OCI-M2 (cell line): ENCODE data around the gene TROAP.
"Not testable (repeated sequence)": the region's sequence is repeated elsewhere in the genome, so short reads cannot be mapped to it uniquely, and the experiment has no call there.

Experiments
- DNase-seq: peaks from one replicate; lab custom pipeline; 2025; ENCODE audit not compliant: unreplicated experiment; lab: John Stamatoyannopoulos, UW

The TROAP gene

GRCh38 chr12:49330032-49330619 is 7.1 kb downstream of the TROAP start:
- DNase-seq, result no peak

DNA sequence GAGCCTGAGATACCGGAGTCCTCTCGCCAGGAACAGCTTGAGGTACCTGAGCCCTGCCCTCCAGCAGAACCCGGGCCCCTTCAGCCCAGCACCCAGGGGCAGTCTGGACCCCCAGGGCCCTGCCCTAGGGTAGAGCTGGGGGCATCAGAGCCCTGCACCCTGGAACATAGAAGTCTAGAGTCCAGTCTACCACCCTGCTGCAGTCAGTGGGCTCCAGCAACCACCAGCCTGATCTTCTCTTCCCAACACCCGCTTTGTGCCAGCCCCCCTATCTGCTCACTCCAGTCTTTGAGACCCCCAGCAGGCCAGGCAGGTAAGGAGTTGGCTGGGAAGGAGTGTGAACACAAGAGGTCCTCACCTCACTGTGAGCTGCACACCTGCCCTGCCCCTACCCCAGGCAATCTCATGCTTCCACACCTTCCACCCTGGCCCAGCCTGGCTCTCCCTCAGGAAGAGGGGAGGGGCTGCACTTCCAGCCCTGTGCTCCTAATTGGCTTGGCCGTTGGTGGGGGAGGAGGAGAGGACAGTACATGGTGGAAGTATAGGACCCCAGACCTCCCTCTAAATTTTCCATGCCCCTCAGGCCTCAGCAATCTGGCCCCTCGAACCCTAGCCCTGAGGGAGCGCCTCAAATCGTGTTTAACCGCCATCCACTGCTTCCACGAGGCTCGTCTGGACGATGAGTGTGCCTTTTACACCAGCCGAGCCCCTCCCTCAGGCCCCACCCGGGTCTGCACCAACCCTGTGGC is 7.8 kb downstream of the TROAP start:
- no peak for DNase-seq

DNA sequence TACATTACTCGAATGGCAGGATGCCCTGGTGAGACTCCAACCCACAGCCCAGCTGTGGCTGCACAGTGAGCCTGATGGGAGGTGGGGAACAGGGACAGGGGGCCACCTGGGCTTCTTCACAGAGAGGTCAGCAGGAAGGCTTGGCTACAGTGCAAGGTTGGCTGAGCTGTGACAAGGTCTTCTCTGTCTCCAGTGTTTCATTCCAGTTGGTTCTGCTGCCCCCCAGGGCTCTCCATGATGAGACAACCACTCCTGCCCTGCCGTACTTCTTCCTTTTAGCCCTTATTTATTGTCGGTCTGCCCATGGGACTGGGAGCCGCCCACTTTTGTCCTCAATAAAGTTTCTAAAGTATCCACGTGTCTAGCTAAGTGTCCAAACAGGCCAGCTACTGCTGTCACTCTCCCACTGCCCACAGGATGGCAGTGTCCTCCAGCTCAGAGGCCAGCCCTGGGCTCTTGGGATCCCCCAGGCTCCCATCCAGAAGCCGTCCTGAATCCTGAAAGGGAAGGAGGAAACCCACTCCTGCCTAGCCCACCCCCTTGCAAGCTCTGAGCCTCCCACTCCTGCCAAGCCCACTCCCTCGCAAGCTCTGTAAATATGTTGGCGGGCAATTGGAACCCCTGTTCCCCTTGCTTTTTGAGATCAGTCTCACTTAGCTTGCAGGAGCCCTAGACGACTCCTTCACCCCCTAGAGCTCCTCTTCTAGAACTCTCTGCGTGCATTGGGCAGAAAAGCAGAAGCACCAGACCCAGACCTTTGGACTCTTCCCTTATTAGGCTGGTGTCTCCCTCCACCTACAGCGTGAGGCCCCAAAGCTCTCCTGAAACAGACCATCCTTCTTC is 8.5 kb downstream of the TROAP start:
- no peak for DNase-seq

DNA sequence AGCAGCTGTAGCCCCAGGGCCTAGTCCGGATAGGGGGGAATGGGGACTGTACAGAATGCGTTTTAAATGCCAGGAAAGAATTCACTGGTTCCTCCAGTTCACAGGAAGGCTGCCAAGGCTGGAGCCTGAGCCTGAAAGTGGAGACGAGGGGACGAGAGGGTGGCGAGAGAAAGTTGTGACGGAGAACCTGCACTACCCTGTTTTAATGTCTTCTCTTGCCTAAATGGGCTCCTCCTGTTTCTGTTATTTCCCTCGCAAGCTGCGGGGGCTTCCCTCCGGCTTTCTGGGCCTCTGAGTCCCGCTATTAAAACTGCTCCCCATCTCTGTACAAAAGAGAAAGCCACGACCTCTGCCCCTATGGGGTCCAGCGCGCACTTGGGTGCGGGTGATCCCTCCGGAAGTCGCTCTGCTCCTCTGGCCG is 9.4 kb downstream of the TROAP start:
- DNase-seq, result no peak

DNA sequence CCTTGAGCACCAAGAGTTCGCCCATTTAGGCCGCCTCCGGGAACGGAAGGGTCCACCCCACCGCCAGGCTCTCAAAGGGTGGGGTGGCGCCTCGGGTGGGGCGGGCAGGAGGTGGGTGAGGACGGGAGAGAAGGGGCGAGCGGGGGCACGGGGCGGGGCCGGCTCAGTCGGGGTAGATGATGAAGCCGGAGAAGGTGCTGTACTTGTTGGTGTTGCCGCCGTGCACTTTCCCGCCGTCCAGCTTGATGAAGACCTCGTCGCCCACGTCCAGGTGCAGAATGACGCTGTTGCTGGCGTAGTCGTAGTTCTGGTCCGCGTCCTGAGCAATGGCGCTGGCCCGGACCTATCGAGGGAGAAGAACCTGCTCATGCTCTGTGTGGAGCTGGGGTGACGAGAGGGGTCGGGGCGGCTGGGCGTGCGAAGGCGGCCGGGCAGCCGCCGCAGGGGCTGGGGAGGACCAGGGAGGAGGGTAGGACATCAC is 9.9 kb downstream of the TROAP start:
- DNase-seq, result no peak

- not testable (repeated sequence) for DNase-seq
Observed at GRCh38 chr12:49333778-49334177, 10.7 kb downstream of the TROAP start.

DNA sequence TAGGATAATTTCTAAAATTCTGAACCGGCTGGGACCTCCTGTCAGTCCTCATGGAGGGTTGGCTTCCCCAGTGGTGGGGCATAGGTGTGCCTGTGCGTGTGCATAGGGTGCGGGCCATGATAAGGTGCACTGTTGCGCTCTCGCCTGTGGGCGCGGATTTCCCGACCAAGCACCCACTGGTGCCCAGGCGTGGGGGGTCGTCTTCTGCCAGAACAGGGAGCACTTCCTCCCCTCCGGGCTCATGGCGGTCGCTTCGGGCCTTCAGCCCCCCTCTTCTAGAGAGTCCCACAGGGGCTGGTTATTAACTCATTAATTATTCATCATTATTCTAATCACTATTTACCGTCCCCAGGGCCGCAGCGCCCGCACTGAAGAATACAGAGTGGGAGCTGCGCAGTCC is 11.2 kb downstream of the TROAP start:
- no peak for DNase-seq

DNA sequence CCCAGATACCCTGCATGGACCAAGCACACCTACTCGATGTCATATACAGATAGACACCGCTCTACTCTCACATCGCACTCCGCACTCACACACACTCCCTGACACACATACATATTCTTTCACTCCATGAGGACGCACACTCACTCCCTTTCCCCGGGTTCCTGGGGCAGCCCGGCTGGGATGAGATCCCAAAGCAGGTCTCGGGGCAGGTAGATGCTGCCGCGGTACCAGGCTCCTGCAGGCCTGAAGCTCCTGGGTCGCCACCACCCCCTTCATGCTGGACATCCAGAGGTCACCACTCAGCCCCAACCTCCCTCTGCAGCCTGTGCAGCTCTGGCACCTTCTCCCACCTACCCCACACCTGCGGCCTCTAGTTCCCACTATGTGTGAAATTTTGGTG is 11.6 kb downstream of the TROAP start:
- no peak for DNase-seq

GRCh38 chr12:49335118-49335954 is 12.3 kb downstream of the TROAP start:
- DNase-seq, result no peak

DNA sequence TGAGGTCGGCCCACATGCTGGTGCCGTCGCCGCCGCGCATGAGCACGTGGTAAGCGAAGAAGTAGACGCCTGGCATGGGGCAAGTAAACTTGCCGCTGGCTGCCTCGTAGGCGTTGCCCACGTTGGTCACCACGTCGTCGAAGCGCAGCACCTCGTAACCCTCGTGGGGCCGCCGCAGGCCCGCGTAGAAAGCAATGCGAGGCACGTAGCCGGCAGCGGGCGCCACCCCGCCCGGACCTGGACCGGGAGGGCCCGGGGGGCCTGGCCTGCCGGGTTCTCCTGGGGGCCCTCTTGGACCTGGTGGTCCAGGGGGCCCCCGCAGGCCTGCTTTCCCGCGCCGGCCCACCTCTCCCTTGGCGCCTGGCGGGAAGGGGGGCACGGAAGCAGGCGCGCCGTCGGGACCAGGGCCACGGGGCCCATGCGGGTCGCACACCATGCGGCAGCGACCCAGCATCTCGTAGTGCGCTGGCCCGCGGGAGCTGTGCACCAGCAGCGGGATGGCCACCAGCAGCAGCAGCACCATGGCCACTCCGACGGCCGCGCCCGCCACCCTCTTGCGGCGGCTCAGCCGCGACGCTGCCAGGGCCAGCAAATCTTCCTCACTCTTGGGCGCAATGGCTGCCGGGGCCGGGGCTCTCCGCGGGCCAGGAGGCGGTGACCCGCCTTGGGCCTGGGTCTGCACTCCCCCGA is 13.0 kb downstream of the TROAP start:
- DNase-seq, result no peak

DNA sequence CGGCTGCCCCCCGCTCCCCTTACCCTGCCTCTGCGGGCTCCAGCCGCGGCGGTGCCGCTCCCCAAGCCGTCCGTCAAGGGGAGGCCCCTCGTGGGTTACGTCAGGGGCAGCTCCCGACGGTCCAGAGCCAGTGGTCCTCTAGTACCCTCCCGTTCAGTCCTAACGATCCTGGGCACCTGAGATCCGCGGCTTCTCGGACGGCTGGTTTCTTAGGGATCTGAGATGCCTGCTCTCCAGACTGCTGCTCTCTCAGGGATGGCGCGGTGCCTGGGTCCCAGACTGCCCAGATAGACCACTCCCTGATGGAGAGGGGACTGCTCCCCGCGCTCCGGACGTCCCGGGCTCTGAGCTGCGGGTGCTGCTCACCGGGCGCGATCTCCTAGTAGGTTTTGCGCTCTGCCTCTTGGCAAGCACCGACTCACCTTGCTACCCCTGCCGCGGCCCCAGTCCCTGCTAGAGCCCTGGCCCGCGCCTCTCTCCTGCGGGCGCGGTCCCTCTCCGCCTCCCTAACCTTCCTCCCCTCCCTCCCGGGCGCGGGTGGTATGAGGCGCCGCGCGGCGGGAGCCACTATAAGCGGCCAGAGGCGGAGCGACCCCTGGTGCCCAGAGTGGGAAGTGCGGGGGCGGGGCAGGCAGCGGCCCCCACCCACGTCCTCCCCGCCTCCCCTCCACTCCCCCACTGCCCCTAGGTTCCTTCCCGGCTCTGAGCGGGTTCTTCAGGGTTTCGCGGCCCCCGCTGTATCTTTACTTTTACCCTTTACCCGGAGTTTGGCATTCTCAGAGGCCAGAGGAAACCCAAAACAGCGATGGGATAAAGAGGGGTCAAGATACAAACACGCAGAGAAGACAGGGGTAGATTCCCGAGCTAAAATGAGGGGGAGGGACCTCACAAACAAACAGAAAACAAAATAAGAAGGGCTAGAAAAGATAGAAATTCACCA is 13.9 kb downstream of the TROAP start, which contains the start of gene C1QL4:
C1QL4 (minus strand) TSS at position 544 of the 940 bp plus-strand sequence. CDS start 711 bp downstream, outside the sequence.
- DNase-seq, result peak; percentile 42

GRCh38 chr12:49338830-49339463 is 15.9 kb downstream of the TROAP start:
- DNase-seq, result no peak

- no peak for DNase-seq
Observed at GRCh38 chr12:49339464-49339861, 16.4 kb downstream of the TROAP start.

- no peak for DNase-seq
Observed at GRCh38 chr12:49340095-49340870, 17.2 kb downstream of the TROAP start.

DNA sequence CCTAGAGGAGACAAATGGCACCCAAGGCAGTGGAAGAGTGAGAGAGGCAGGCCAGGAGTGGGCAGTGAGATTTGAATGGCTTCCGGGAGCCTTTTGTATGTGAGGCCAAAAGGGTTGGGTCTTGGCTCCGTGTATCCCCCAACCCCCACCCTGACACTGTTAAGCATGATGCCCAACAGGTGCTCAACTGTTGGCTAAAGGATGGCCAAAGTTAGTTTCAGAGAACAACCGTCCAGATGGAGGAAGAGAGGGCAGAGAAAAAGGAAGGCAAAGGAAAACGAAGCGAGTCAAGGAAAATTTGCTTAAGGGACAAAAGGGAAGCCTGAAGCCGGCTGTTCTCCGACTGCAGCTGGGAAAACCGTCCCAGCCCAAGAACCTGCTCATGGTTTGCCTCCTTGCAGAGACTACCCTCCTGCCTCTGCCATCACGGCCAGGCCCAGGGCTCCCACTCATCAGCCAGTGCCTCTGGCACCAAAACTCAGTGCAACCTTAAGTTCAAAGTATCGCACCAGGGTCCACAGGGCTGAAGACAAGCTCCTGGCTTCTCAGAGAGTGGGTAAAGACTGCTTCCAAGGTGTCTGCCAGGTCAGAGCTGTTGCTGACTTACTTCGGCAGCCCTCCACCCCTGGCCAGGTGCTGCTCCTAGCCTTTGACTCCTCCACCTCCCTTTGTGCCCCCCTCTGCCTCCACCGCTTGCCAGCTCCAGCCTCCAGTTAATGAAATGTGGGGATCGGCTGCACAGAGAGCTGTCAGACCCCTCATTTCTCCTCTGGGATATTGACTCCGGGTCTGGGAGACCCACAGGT is 18.1 kb downstream of the TROAP start:
- DNase-seq, result no peak

DNA sequence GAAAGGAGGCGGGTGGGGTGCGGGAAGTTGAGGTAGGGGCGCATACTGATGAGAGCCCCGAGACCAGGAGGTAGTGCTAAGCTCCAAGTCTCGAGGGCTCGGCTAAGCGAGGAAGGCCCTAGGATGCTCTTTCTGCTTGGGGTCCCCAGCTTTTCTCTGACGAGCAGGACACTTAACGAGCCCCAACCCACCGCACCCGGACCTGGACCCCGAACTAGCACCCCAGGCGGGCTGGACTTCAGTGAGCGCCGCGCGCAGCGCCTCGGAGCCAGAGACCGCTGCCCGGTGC is 18.7 kb downstream of the TROAP start:
- no peak for DNase-seq
